WTC11 (cell line): ENCODE measurements around the gene CA10.

Source experiments
- ATF3 ChIP-seq: sonication (generic); formaldehyde crosslinking; conservative IDR thresholded peaks from 2 replicates; pipeline ENCODE4 v1.8.1; 2022; ENCODE audit warnings: mild to moderate bottlenecking, missing genetic modification reagents
- CREB1 ChIP-seq: sonication (generic); formaldehyde crosslinking; IDR thresholded peaks from 2 replicates; pipeline ENCODE4 v1.8.0; 2023; ENCODE audit warnings: mild to moderate bottlenecking, missing genetic modification reagents
- CTCF ChIP-seq: fragments of 200-600 bp; IDR thresholded peaks from 2 replicates; pipeline ENCODE4 v1.8.0; 2022; ENCODE audit warnings: antibody characterized with exemption
- JAZF1 ChIP-seq: fragments of 250-450 bp; sonication (Bioruptor Pico); IDR thresholded peaks from 2 replicates; pipeline ENCODE4 v1.9.0; 2021; ENCODE audit warnings: moderate library complexity, mild to moderate bottlenecking, inconsistent platforms
- JUN ChIP-seq: sonication (generic); formaldehyde crosslinking; IDR thresholded peaks from 2 replicates; pipeline ENCODE4 v1.8.0; 2023; ENCODE audit warnings: mild to moderate bottlenecking, missing genetic modification reagents
- NR2C2 ChIP-seq: sonication (generic); formaldehyde crosslinking; IDR thresholded peaks from 2 replicates; pipeline ENCODE4 v1.8.0; 2022; ENCODE audit warnings: mild to moderate bottlenecking, missing genetic modification reagents
- USF2 ChIP-seq: sonication (generic); formaldehyde crosslinking; IDR thresholded peaks from 2 replicates; pipeline ENCODE4 v1.8.1; 2023; ENCODE audit warnings: mild to moderate bottlenecking, missing genetic modification reagents, moderate library complexity
- ZBTB21 ChIP-seq: sonication (generic); formaldehyde crosslinking; IDR thresholded peaks from 2 replicates; pipeline ENCODE4 v1.8.1; 2023; ENCODE audit warnings: mild to moderate bottlenecking, missing genetic modification reagents, borderline replicate concordance
- ZNF512 ChIP-seq: sonication (generic); formaldehyde crosslinking; IDR thresholded peaks from 2 replicates; pipeline ENCODE4 v1.8.1; 2022; ENCODE audit warnings: missing genetic modification reagents, borderline replicate concordance

GRCh38 chr17:51909971-51910370 lies 248.5 kb downstream of the CA10 start:
- TF ChIP-seq CTCF (no peak), ATF3 (CRISPR knock-in tag) (no peak), NR2C2 (CRISPR knock-in tag) (no peak), JUN (CRISPR knock-in tag) (no peak), CREB1 (CRISPR knock-in tag) (no peak), JAZF1 (CRISPR knock-in tag) (no peak), ZNF512 (CRISPR knock-in tag) (no peak), USF2 (no peak), ZBTB21 (no peak)
